ENCODE measurements around the gene KMO.

- TF ChIP-seq CTCF (IDR thresholded peaks at IDR 0.05; ENCODE audit: borderline replicate concordance, extremely low read depth, low read length, poor library complexity, severe bottlenecking): no peak
- TF ChIP-seq EZH2 (IDR thresholded peaks at IDR 0.05; ENCODE audit: borderline replicate concordance, low read depth, low read length, severe bottlenecking): no peak
Measured at GRCh38 chr1:241603731-241604245, 71.6 kb downstream of the KMO start.

All from DND-41 (cell line).